K562 (cell line): ENCODE data around the gene ZNF22. TPM values are rescaled to one million over a fixed set of nuclear protein-coding genes. Genes with fewer than 3 reads are reported as not detected.
A peak's percentile ranks its signal among the peaks of the same experiment; 100 is the strongest.

Experiments used
- ATAC-seq: fragments of 200-7000 bp; cut with Tn5 transposase; 3 replicates; pipeline ENCODE4 v1.9.1; 2020; ENCODE audit warnings: moderate library complexity
- BruUV-seq: library from RNA; stranded (reverse); fragments of 400-500 nt; replicated peaks from 2 replicates; lab custom pipeline; 2021; lab: Mats Ljungman, UMichigan
- CTCF ChIA-PET: fragments of 300-600 bp; formaldehyde crosslinking; extraction: SDS; loops from one replicate; lab custom pipeline; 2021; ENCODE audit warnings: low intra/inter-chr PET ratio; lab: Yijun Ruan, JAX
- POLR2A ChIA-PET: fragments of 300-600, 350-650 bp; sonication (Branson Sonifier 250); formaldehyde crosslinking; extraction: SDS; loops from one replicate; lab custom pipeline; 2021; ENCODE audit warnings: antibody characterized with exemption, inconsistent platforms; lab: Yijun Ruan, JAX
- DNase-seq, 4 experiments: peaks; one replicate each; pipeline versions ENCODE4 v3.0.0 to v3.0.0-alpha.2; 2011 to 2018; ENCODE audit warnings: low spot score in 3 of 4, mixed read lengths in 3 of 4; ENCODE audit errors: extremely low read depth in 1 of 4
- FAIRE-seq: peaks from 2 replicates; lab custom pipeline; 2011; peaks lifted over from hg19 to GRCh38; lab: Jason Lieb, UNC
- H2AFZ ChIP-seq: 2 replicates; pipeline ENCODE4 v1.6.0; 2011; ENCODE audit warnings: low read depth, low read length, control low read depth, inconsistent platforms
- H3K27ac ChIP-seq: fragments of 200-600 bp; 3 replicates; pipeline ENCODE4 v1.8.0; 2011; ENCODE audit warnings: low read depth, mild to moderate bottlenecking, control low read depth, inconsistent platforms, low read length, moderate library complexity, mixed read lengths; ENCODE audit errors: extremely low read depth
- H3K27me3 ChIP-seq, 2 experiments: fragments of 300-600 bp in 1 of 2; 2 replicates in 1 of 2; 3 replicates in 1 of 2; pipeline versions ENCODE4 v1.6.0 to v1.8.0; 2011; ENCODE audit warnings: inconsistent platforms in 2 of 2, low read length in 2 of 2, mild to moderate bottlenecking in 1 of 2, mixed read lengths in 1 of 2, moderate library complexity in 1 of 2; ENCODE audit not compliant: control insufficient read depth in 2 of 2, insufficient read depth in 2 of 2
- H3K36me3 ChIP-seq: fragments of 300-600 bp; 3 replicates; pipeline ENCODE4 v1.8.0; 2011; ENCODE audit warnings: mild to moderate bottlenecking, low read length, inconsistent platforms; ENCODE audit not compliant: control insufficient read depth, insufficient read depth
- H3K4me1 ChIP-seq, 2 experiments: fragments of 200-600 bp in 1 of 2; replicated peaks in 1 of 2; 2 replicates in 1 of 2; 3 replicates in 1 of 2; pipeline versions ENCODE4 v1.5.1 to v1.8.0; 2011; ENCODE audit warnings: inconsistent platforms in 2 of 2, low read length in 2 of 2, mild to moderate bottlenecking in 1 of 2, mixed read lengths in 1 of 2, moderate library complexity in 1 of 2; ENCODE audit not compliant: control insufficient read depth in 2 of 2, insufficient read depth in 2 of 2
- H3K4me2 ChIP-seq: 2 replicates; pipeline ENCODE4 v1.6.1; 2011; ENCODE audit warnings: low read length, control low read depth, inconsistent platforms, mixed read lengths; ENCODE audit not compliant: insufficient read depth
- H3K4me3 ChIP-seq: fragments of 200-600 bp; sonication (generic), shearing (Covaris generic); 2 replicates; pipeline ENCODE4 v1.5.1; 2016; ENCODE audit warnings: control low read depth, inconsistent platforms
- H3K79me2 ChIP-seq: fragments of 200-600 bp; 3 replicates; pipeline ENCODE4 v1.8.0; 2011; ENCODE audit warnings: low read length, inconsistent platforms; ENCODE audit not compliant: control insufficient read depth, insufficient read depth
- H3K9ac ChIP-seq, 2 experiments: 2 replicates each; pipeline versions ENCODE4 v1.6.0 to v1.6.1; 2011; ENCODE audit warnings: low read depth in 2 of 2, low read length in 2 of 2, control low read depth in 1 of 2, inconsistent platforms in 1 of 2, mild to moderate bottlenecking in 1 of 2, mixed read lengths in 1 of 2; ENCODE audit not compliant: insufficient read depth in 1 of 2
- H3K9me1 ChIP-seq: one replicate; pipeline ENCODE4 v1.6.0; 2011; ENCODE audit warnings: inconsistent platforms, mild to moderate bottlenecking, low read length, moderate library complexity; ENCODE audit not compliant: control insufficient read depth, insufficient read depth
- H3K9me3 ChIP-seq: replicated peaks from 2 replicates; pipeline ENCODE4 v1.5.1; 2011; ENCODE audit warnings: low read depth, low read length, inconsistent platforms; ENCODE audit not compliant: control insufficient read depth, insufficient read depth
- H4K20me1 ChIP-seq: replicated peaks from 2 replicates; pipeline ENCODE4 v1.6.1; 2011; ENCODE audit warnings: low read length, inconsistent platforms, mixed read lengths; ENCODE audit not compliant: control insufficient read depth, insufficient read depth
- CEBPG ChIP-seq, 3 experiments: fragments of 200-800 bp in 1 of 3; sonication (Bioruptor generic) in 1 of 3; sonication (generic) in 1 of 3; formaldehyde crosslinking in 1 of 3; IDR thresholded peaks in 2 of 3; conservative IDR thresholded peaks in 1 of 3; 2 replicates each; pipeline versions ENCODE4 v1.6.1 to v1.8.0; 2016 to 2022; ENCODE audit warnings: missing compliant biosample characterization in 2 of 3, missing genetic modification characterization in 2 of 3, mild to moderate bottlenecking in 1 of 3, missing genetic modification reagents in 1 of 3
- FOXP4 ChIP-seq: sonication (generic); formaldehyde crosslinking; IDR thresholded peaks from 2 replicates; pipeline ENCODE4 v1.8.0; 2022; ENCODE audit warnings: mild to moderate bottlenecking, missing genetic modification reagents, borderline replicate concordance
- KDM5B ChIP-seq: fragments of 200-600 bp; sonication (generic); IDR thresholded peaks from 2 replicates; pipeline ENCODE4 v1.6.1; 2012; ENCODE audit warnings: low read depth, mild to moderate bottlenecking, moderate library complexity, low read length, control low read depth, inconsistent platforms; ENCODE audit not compliant: insufficient replicate concordance
- KLF10 ChIP-seq: fragments of 250-450 bp; sonication (Bioruptor Pico); IDR thresholded peaks from 2 replicates; pipeline ENCODE4 v1.6.1; 2021; ENCODE audit warnings: matching md5 sums
- KLF13 ChIP-seq: fragments of 450-650 bp; IDR thresholded peaks from 2 replicates; pipeline ENCODE4 v1.6.1; 2016; ENCODE audit warnings: missing genetic modification characterization, low read depth, mild to moderate bottlenecking, missing compliant biosample characterization, moderate library complexity, borderline replicate concordance
- TEAD2 ChIP-seq: fragments of 450-650 bp; IDR thresholded peaks from 2 replicates; pipeline ENCODE4 v1.6.1; 2016; ENCODE audit warnings: missing genetic modification characterization, control low read depth, missing compliant biosample characterization
- ZBTB40 ChIP-seq, 2 experiments: fragments of 450-650 bp in 1 of 2; sonication (generic) in 1 of 2; formaldehyde crosslinking in 1 of 2; IDR thresholded peaks; 2 replicates each; pipeline versions ENCODE4 v1.7.1 to v1.9.0; 2016 to 2022; ENCODE audit warnings: inconsistent platforms in 1 of 2, mild to moderate bottlenecking in 1 of 2, missing genetic modification reagents in 1 of 2
- ZNF24 ChIP-seq: fragments of 450-650 bp; IDR thresholded peaks from 2 replicates; pipeline ENCODE4 v1.6.1; 2016
- ZZZ3 ChIP-seq: fragments of 450-650 bp; IDR thresholded peaks from 2 replicates; pipeline ENCODE4 v1.6.1; 2016; ENCODE audit warnings: antibody characterized with exemption, mild to moderate bottlenecking, moderate library complexity
- WGBS: fragments of 100-300 bp; shearing (Covaris generic); methylation state at CpG from one replicate; pipeline ENCODE4 v1.1.6; 2016; ENCODE audit warnings: low coverage, mixed read lengths; ENCODE audit not compliant: insufficient coverage; ENCODE audit errors: missing lambda C conversion rate; 5-methylcytosine and 5-hydroxymethylcytosine counted together
- in situ Hi-C: fragments of 300-500 bp; cut with MboI; formaldehyde crosslinking; loops from 4 replicates; pipeline ENCODE4 v1.15.0; 2018; ENCODE audit warnings: inconsistent platforms, mixed read lengths
- intact Hi-C: fragments of 100-400 bp; cut with micrococcal nuclease; formaldehyde crosslinking; loops from 2 replicates; pipeline ENCODE4 v1.14.2; 2022
- polyA plus RNA-seq, 8 experiments: library from polyadenylated mRNA; depleted of rRNA in 4 of 8; stranded (reverse) in 5 of 8; unstranded in 3 of 8; fragments of >200 nt; fragmentation: Nextera tagmentation in 2 of 8; fragmentation: Illumina TruSeq in 1 of 8; extraction: Ambion mirVana in 2 of 8; extraction: Trizol in 1 of 8; gene quantifications; 2 replicates each; pipeline versions ENCODE4 v1.2.1 to v1.2.3, GENCODE V29; 2011 to 2014; ENCODE audit warnings: inconsistent platforms in 1 of 8, missing spikeins in 1 of 8
- total RNA-seq, 7 experiments: library from RNA; depleted of rRNA in 6 of 7; stranded (reverse); fragments of >200 nt in 6 of 7; fragmentation: Illumina TruSeq in 2 of 7; extraction: Trizol in 2 of 7; gene quantifications; 2 replicates each; pipeline versions ENCODE4 v1.2.1 to v1.2.3, GENCODE V29; 2011 to 2021; ENCODE audit warnings: low replicate concordance in 1 of 7

Gene ZNF22
- total and polyA plus RNA-seq, 9 of the 15 experiments (the other 6 are each of a cell fraction or from before 2014, with no cell fraction given): 36.2 to 98.7 (median 51.2) TPM

GRCh38 chr10:44986179-44986578, 14.5 kb upstream of the ZNF22 start:
- H3K27ac ChIP-seq: no peak overlapping the region
- no TSS peak for BruUV-seq
- no peak overlapping the region for H3K9ac ChIP-seq
- no peak overlapping the region for H3K4me3 ChIP-seq
- H3K4me1 ChIP-seq: peaks cover 12 to 26% of the 10 kb centered on the region in 2 experiments
- peaks cover 14 to 45% of the 10 kb centered on the region in 2 experiments for H3K27me3 ChIP-seq
- ChIA-PET POLR2A (interaction anchor here (0.7 to 0.8 kb wide), 2 partner anchors 9 to 49 kb away, joined by 3 read pairs; no protein-coding TSS in a partner anchor), CTCF (no interaction called here)
- ATAC-seq (no peak), FAIRE-seq (peak; percentile 15), DNase-seq (no peak)
- WGBS: 14% methylated on average over 3 of the region's 3 CpGs
- H3K9me1 ChIP-seq: no peaks in the 10 kb centered on the region
- no peaks in the 10 kb centered on the region for H3K36me3 ChIP-seq
- in situ Hi-C loops: no loop called here
- H3K9me3 ChIP-seq: no peaks in the 10 kb centered on the region
- 0 out of 2 replicates have a peak, but pooled peaks cover 3% of the 10 kb centered on the region for H4K20me1 ChIP-seq
- H3K4me2 ChIP-seq: no peak overlapping the region; the same call in 1 of the 2 replicates
- no peak overlapping the region for H2AFZ ChIP-seq
- no peaks in the 10 kb centered on the region for H3K79me2 ChIP-seq
- intact Hi-C loops: no loop called here
- TF ChIP-seq KDM5B: no peak
- TF ChIP-seq CEBPG (CRISPR knock-in tag; IDR thresholded peaks at IDR 0.05): no peak
- TF ChIP-seq CEBPG (tag; conservative IDR thresholded peaks at IDR 0.05 in 1 of 2, IDR thresholded peaks at IDR 0.05 in 1 of 2): no peak
- no peak for TF ChIP-seq KLF13 (tag)
- no peak for TF ChIP-seq ZNF24
- TF ChIP-seq TEAD2 (tag): no peak
- no peak for TF ChIP-seq ZBTB40 (IDR thresholded peaks at IDR 0.05)
- TF ChIP-seq ZBTB40 (CRISPR knock-in tag; IDR thresholded peaks at IDR 0.05): no peak
- TF ChIP-seq ZZZ3: no peak
- TF ChIP-seq FOXP4 (CRISPR knock-in tag): no peak
- no peak for TF ChIP-seq KLF10
